IMR-90 (cell line): ENCODE measurements around the gene MAML2. TPM values are rescaled to one million over a fixed set of nuclear protein-coding genes. Genes with fewer than 3 reads are reported as not detected.

Source experiments
- ATAC-seq: fragments of 200-7000 bp; cut with Tn5 transposase; 2 replicates; pipeline ENCODE4 v1.9.1; 2020; ENCODE audit warnings: low read depth, mild to moderate bottlenecking, moderate library complexity
- BruUV-seq: library from RNA; stranded (reverse); fragments of 400-500 nt; replicated peaks from 2 replicates; lab custom pipeline; 2021; lab: Mats Ljungman, UMichigan
- CTCF ChIA-PET: fragments of 300-600 bp; formaldehyde crosslinking; extraction: SDS; loops from one replicate; lab custom pipeline; 2021; ENCODE audit warnings: antibody characterized with exemption; lab: Yijun Ruan, JAX
- POLR2A ChIA-PET: fragments of 300-600 bp; sonication (Branson Sonifier 250); formaldehyde crosslinking; loops from one replicate; lab custom pipeline; 2022; ENCODE audit warnings: antibody characterized with exemption; ENCODE audit not compliant: unreplicated experiment; lab: Charles Lee
- DNase-seq: peaks from one replicate; pipeline ENCODE4 v3.0.0; 2013
- H2AFZ ChIP-seq: replicated peaks from 2 replicates; pipeline ENCODE3; 2013; ENCODE audit warnings: low read length, mild to moderate bottlenecking; ENCODE audit not compliant: poor library complexity
- H2AK5ac ChIP-seq: 2 replicates; pipeline ENCODE4 v1.6.1; 2013; ENCODE audit warnings: low read depth, low read length, inconsistent platforms
- H2AK9ac ChIP-seq: replicated peaks from 2 replicates; pipeline ENCODE3; 2013; ENCODE audit warnings: mild to moderate bottlenecking, low read depth, low read length, moderate library complexity; ENCODE audit not compliant: poor library complexity
- H2BK120ac ChIP-seq: 2 replicates; pipeline ENCODE4 v1.6.1; 2013; ENCODE audit warnings: low read depth, low read length, inconsistent platforms
- H2BK15ac ChIP-seq: 3 replicates; pipeline ENCODE4 v1.6.1; 2013; ENCODE audit warnings: low read depth, low read length, inconsistent platforms
- H2BK20ac ChIP-seq: 2 replicates; pipeline ENCODE4 v1.6.1; 2013; ENCODE audit warnings: low read depth, mild to moderate bottlenecking, inconsistent platforms, low read length, moderate library complexity
- H2BK5ac ChIP-seq: 2 replicates; pipeline ENCODE4 v1.6.1; 2013; ENCODE audit warnings: mild to moderate bottlenecking, low read depth, low read length, inconsistent platforms; ENCODE audit not compliant: poor library complexity, severe bottlenecking
- H3K14ac ChIP-seq: replicated peaks from 2 replicates; pipeline ENCODE4 v1.6.1; 2013; ENCODE audit warnings: low read depth, low read length, inconsistent platforms
- H3K18ac ChIP-seq: 2 replicates; pipeline ENCODE4 v1.6.1; 2013; ENCODE audit warnings: low read depth, low read length, control low read depth
- H3K23ac ChIP-seq: 2 replicates; pipeline ENCODE4 v1.6.1; 2013; ENCODE audit warnings: low read depth, low read length, inconsistent platforms
- H3K27ac ChIP-seq: 2 replicates; pipeline ENCODE4 v1.5.1; 2013; ENCODE audit warnings: mild to moderate bottlenecking, control low read depth, low read length; ENCODE audit not compliant: insufficient read depth
- H3K27me3 ChIP-seq: 2 replicates; pipeline ENCODE4 v1.6.1; 2013; ENCODE audit warnings: low read length; ENCODE audit not compliant: control insufficient read depth, insufficient read depth
- H3K36me3 ChIP-seq: 2 replicates; pipeline ENCODE4 v1.6.1; 2013; ENCODE audit warnings: low read length, mixed read lengths; ENCODE audit not compliant: control insufficient read depth, insufficient read depth
- H3K4ac ChIP-seq: 2 replicates; pipeline ENCODE4 v1.6.1; 2013; ENCODE audit warnings: low read depth, low read length, inconsistent platforms
- H3K4me1 ChIP-seq: 2 replicates; pipeline ENCODE4 v1.6.1; 2013; ENCODE audit warnings: low read length, mixed read lengths; ENCODE audit not compliant: control insufficient read depth, insufficient read depth
- H3K4me2 ChIP-seq: 2 replicates; pipeline ENCODE4 v1.6.1; 2013; ENCODE audit warnings: low read depth, mild to moderate bottlenecking, control low read depth, low read length, moderate library complexity
- H3K4me3 ChIP-seq: 2 replicates; pipeline ENCODE4 v1.5.1; 2013; ENCODE audit warnings: low read depth, mild to moderate bottlenecking, control low read depth, low read length, moderate library complexity; ENCODE audit not compliant: insufficient read depth
- H3K56ac ChIP-seq: 2 replicates; pipeline ENCODE4 v1.6.1; 2013; ENCODE audit warnings: low read length, inconsistent platforms; ENCODE audit not compliant: insufficient read depth; ENCODE audit errors: extremely low read depth
- H3K79me1 ChIP-seq, 2 experiments: 2 replicates each; pipeline ENCODE4 v1.6.1; 2013; ENCODE audit warnings: low read length in 2 of 2, inconsistent platforms in 1 of 2, low read depth in 1 of 2
- H3K9ac ChIP-seq: 2 replicates; pipeline ENCODE4 v1.6.1; 2013; ENCODE audit warnings: low read depth, low read length, control low read depth
- H3K9me1 ChIP-seq: 2 replicates; pipeline ENCODE4 v1.6.1; 2013; ENCODE audit warnings: low read length, inconsistent platforms; ENCODE audit not compliant: insufficient read depth
- H3K9me3 ChIP-seq: 2 replicates; pipeline ENCODE4 v1.6.1; 2013; ENCODE audit warnings: low read length; ENCODE audit not compliant: control insufficient read depth, insufficient read depth
- H4K20me1 ChIP-seq: 2 replicates; pipeline ENCODE4 v1.6.1; 2013; ENCODE audit warnings: low read length, inconsistent platforms; ENCODE audit not compliant: insufficient read depth
- H4K5ac ChIP-seq: 2 replicates; pipeline ENCODE4 v1.6.1; 2013; ENCODE audit warnings: mild to moderate bottlenecking, low read depth, low read length, control low read depth
- H4K8ac ChIP-seq, 2 experiments: 2 replicates each; pipeline ENCODE4 v1.6.1; 2013; ENCODE audit warnings: low read depth in 2 of 2, low read length in 2 of 2, control low read depth in 1 of 2, inconsistent platforms in 1 of 2
- H4K91ac ChIP-seq: 2 replicates; pipeline ENCODE4 v1.6.1; 2013; ENCODE audit warnings: low read depth, low read length, inconsistent platforms; ENCODE audit not compliant: insufficient read depth
- CEBPB ChIP-seq: IDR thresholded peaks from 2 replicates; pipeline ENCODE4 v1.6.1; 2012; ENCODE audit warnings: low read depth, low read length, improper control_type of control experiment
- MAFK ChIP-seq: IDR thresholded peaks from 2 replicates; pipeline ENCODE4 v1.6.1; 2012; ENCODE audit warnings: low read depth, low read length, improper control_type of control experiment
- WGBS, 2 experiments: methylation state at CpG; one replicate each; pipeline versions ENCODE4 v1.1.5 to v1.1.7; 2013; ENCODE audit warnings: missing lambda C conversion rate in 2 of 2; ENCODE audit not compliant: insufficient read length in 1 of 2; ENCODE audit errors: extremely low coverage in 2 of 2; 5-methylcytosine and 5-hydroxymethylcytosine counted together
- dilution Hi-C: fragments of 300-500 bp; cut with HindIII; formaldehyde crosslinking; loops from one replicate; pipeline ENCODE4 v1.14.3; 2018; ENCODE audit warnings: low sequenced_read_pairs; ENCODE audit not compliant: unreplicated experiment
- in situ Hi-C: fragments of 300-500 bp; cut with MboI; formaldehyde crosslinking; loops from 3 replicates; pipeline ENCODE4 v1.14.3; 2019; ENCODE audit warnings: low sequenced_read_pairs, inconsistent platforms, mixed read lengths
- intact Hi-C: fragments of 100-400 bp; cut with micrococcal nuclease; formaldehyde crosslinking; loops from 2 replicates; pipeline ENCODE4 v1.10.0; 2022
- polyA plus RNA-seq, 3 experiments: library from polyadenylated mRNA; depleted of rRNA; stranded (reverse); fragments of >200 nt; gene quantifications; 2 replicates each; pipeline ENCODE4 v1.2.3, GENCODE V29; 2012; ENCODE audit warnings: low replicate concordance in 1 of 3
- total RNA-seq: library from RNA; depleted of rRNA; stranded (reverse); fragments of >200 nt; gene quantifications from 2 replicates; pipeline ENCODE4 v1.2.3, GENCODE V29; 2012

The MAML2 gene
- total and polyA plus RNA-seq, 2 of the 4 experiments (the other 2 are of a cell fraction) = 15.0 to 19.5 TPM

DNA sequence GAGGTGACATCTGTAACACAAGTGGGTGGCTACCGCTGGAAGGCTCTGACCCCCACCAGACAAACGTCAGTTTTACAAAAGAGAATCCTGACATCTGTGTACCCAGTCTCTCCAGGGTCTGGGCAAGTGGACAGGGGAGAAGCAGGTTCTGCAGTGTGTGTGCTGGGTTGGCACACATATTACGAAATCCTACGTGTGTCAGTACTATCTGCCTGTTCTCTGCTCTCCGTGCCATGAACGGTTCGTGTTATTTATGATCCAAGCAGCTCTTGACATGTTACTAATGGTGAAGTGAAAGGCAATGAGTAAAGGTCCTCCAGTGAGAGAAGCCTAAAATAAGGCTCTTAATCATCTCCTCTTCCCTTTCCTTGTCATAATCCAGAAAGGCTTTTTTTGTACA is 217.6 kb downstream of the MAML2 start:
- H3K4me2 ChIP-seq = no peak overlapping the region
- peaks cover 31 to 69% of the 10 kb centered on the region in 2 experiments for H3K79me1 ChIP-seq
- H3K56ac ChIP-seq = no peak overlapping the region
- H2BK120ac ChIP-seq = no peak overlapping the region
- WGBS, 2 experiments = no CpG with 5 or more reads among the region's 7 CpGs
- no peak overlapping the region for H2BK5ac ChIP-seq
- no peak overlapping the region for H3K4me3 ChIP-seq
- DNase-seq (no peak), ATAC-seq (no peak)
- H2BK15ac ChIP-seq = no peak overlapping the region
- H2BK20ac ChIP-seq = no peak overlapping the region
- no peak overlapping the region for H2AFZ ChIP-seq
- peaks cover 6% of the 10 kb centered on the region for H3K4me1 ChIP-seq
- H3K9ac ChIP-seq = no peak overlapping the region
- TF ChIP-seq MAFK (no peak), CEBPB (peak; percentile 84)
- H3K4ac ChIP-seq = no peak overlapping the region
- H3K9me1 ChIP-seq = peaks cover 4% of the 10 kb centered on the region
- no peak overlapping the region for H3K23ac ChIP-seq
- H4K20me1 ChIP-seq = no peaks in the 10 kb centered on the region; the same call in 1 of the 2 replicates
- in situ Hi-C loops (no loop called here), intact Hi-C loops (no loop called here), dilution Hi-C loops (no loop called here)
- no peak overlapping the region for H3K18ac ChIP-seq
- H4K91ac ChIP-seq = no peak overlapping the region
- H3K36me3 ChIP-seq = no peaks in the 10 kb centered on the region
- no peak overlapping the region for H3K27ac ChIP-seq
- H2AK5ac ChIP-seq = no peak overlapping the region
- ChIA-PET POLR2A (no interaction called here), CTCF (no interaction called here)
- no peak overlapping the region for H3K14ac ChIP-seq
- BruUV-seq = no TSS peak
- no peaks in the 10 kb centered on the region for H3K27me3 ChIP-seq
- H4K8ac ChIP-seq = no peak overlapping the region
- H2AK9ac ChIP-seq = no peak overlapping the region
- H3K9me3 ChIP-seq = no peaks in the 10 kb centered on the region
- H4K5ac ChIP-seq = peak overlapping the region; percentile 18; the same call in 1 of the 2 replicates
